AG10803 (cell line): ENCODE data around the gene ZSCAN23.
A peak's percentile ranks its signal among the peaks of the same experiment; 100 is the strongest.
"Not testable (repeated sequence)": the region's sequence is repeated elsewhere in the genome, so short reads cannot be mapped to it uniquely, and the experiment has no call there.

ENCODE experiments used
- DNase-seq: peaks from one replicate; pipeline ENCODE4 v3.0.0; 2010; ENCODE audit warnings: low read depth
- H3K4me3 ChIP-seq: 2 replicates; pipeline ENCODE4 v1.5.1; 2011; ENCODE audit warnings: mild to moderate bottlenecking, low read length, control low read depth
- TF ChIP-seq, protein P1 (sequence below): conservative IDR thresholded peaks from 2 replicates; pipeline ENCODE4 v1.5.1; 2011; ENCODE audit warnings: mild to moderate bottlenecking, low read length, control low read depth, inconsistent platforms

The ZSCAN23 gene

DNA sequence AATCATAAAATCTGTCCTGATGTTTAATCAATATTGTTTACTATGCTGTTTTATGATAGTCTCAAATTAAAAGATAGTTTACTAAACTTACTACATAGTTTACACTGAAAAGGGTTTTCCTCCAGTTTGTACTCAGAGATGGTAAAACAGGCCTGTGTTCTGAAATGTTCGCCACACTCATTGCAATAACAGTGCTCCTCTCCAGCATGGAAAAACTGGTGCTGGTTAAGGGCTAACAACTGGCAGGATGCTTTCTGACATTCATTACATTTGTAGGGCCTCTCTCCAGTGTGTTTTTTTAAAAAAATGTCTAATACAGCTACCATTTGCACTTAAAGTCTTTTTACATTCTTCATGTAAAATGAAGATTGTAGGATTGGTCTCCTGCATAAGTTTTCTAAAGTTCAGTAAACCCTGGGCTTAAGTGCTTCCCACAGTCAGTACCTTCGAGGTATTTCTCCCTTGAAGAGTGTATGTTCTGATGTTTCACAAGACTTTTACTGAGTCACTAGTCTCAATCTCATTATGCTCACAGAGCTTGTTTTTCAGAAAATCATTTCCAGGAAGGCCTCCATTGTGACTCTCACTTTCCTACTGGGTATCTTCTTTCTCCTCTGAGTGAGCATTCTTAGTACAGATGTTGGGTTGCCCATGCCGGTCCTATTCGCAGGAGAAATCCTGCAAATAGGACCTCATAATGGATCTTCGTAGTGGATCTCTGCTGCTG, 35.1 kb downstream of the ZSCAN23 start:
- H3K4me3 ChIP-seq = no peak overlapping the region
- DNase-seq = no peak
- TF ChIP-seq, protein P1, sequence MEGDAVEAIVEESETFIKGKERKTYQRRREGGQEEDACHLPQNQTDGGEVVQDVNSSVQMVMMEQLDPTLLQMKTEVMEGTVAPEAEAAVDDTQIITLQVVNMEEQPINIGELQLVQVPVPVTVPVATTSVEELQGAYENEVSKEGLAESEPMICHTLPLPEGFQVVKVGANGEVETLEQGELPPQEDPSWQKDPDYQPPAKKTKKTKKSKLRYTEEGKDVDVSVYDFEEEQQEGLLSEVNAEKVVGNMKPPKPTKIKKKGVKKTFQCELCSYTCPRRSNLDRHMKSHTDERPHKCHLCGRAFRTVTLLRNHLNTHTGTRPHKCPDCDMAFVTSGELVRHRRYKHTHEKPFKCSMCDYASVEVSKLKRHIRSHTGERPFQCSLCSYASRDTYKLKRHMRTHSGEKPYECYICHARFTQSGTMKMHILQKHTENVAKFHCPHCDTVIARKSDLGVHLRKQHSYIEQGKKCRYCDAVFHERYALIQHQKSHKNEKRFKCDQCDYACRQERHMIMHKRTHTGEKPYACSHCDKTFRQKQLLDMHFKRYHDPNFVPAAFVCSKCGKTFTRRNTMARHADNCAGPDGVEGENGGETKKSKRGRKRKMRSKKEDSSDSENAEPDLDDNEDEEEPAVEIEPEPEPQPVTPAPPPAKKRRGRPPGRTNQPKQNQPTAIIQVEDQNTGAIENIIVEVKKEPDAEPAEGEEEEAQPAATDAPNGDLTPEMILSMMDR = no peak

DNA sequence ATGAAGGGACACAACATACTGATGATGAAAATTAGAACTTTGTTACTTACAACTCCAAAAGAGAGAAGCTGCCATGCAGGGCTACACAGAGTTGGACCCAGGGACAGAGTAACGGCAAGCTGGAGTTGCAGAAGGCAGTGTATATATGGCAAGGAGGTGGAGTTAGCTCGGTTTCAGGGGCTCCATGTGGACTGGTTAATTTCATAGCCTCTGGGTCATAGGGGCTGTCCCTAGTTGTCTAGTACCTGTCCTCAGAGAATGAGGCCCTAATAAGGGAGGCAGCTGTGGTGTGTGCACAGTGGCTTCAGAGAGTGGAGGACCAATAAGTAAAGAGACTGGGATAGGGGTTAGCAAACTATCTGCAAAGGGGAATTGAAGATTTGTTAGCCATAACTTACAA, 35.9 kb downstream of the ZSCAN23 start:
- no peak overlapping the region for H3K4me3 ChIP-seq
- TF ChIP-seq, protein P1 = no peak
- DNase-seq = no peak

DNA sequence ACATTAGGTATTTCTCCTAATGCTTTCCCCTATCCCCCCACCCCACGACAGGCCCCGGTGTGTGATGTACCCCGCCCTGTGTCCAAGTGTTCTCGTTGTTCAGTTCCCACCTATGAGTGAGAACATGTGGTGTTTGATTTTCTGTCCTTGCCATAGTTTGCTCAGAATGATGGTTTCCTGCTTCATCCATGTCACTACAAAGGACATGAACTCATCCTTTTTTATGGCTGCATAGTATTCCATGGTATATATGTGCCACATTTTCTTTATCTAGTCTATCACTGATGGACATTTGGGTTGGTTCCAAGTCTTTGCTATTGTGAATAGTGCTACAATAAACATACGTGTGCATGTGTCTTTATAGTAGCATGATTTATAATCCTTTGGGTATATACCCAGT, 39.4 kb downstream of the ZSCAN23 start:
- not testable (repeated sequence) for DNase-seq, H3K4me3 ChIP-seq

DNA sequence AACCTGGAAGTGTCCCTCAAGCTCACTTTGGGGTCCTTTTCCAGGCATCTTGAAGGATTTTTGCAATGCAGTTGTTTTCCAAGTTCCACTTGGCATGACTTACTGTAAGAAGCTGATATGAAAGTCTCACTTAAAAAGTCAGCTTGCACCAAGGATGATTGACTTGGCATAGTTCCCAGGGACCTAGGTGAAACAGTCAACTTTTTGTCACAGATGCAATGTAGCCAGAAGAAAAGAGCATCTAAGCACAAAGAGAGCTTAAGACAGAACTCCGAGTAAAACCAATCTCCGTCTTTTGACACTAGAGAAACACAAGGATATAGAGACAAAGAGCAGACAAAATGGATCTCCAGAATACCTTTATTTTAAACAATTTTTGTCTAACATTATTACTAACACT, 41.1 kb downstream of the ZSCAN23 start:
- DNase-seq = no peak
- no peak overlapping the region for H3K4me3 ChIP-seq
- TF ChIP-seq, protein P1 = no peak

DNA sequence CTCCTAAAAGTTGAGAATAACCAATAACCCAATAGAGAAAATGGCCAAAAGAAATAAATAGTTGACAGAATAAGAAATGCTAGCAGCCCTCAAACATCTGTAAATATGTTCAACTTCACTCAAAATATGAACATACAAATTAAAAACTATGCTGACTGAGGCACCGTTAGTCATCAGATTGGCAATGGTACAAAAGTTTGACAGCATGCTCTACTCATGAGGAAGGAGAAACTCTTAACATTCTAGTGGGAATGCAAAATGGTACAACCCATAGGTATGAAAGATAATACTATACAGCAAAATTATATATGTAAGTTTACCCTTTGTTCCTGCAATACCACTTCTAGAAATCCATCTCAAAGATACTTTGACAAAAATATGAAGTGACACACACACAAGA, 42.1 kb downstream of the ZSCAN23 start:
- DNase-seq = no peak
- TF ChIP-seq, protein P1 = no peak
- H3K4me3 ChIP-seq = no peak overlapping the region

DNA sequence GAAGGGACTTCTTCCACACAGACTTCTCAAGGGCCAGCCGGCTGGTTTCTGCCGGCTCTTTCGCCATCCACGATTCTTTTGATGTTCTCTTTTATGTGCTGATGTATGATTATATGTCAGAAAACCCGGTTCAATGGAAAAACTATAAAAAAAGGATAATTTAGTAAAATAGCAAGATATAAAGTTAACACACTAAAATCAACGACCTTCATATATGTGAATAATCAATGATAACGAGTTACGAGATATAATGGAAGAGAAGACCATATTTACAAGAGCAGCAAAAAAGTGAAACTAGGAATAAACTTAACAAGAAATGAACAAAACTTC, 43.2 kb downstream of the ZSCAN23 start:
- TF ChIP-seq, protein P1 = no peak
- H3K4me3 ChIP-seq = peak overlapping the region; percentile 93
- DNase-seq = no peak

DNA sequence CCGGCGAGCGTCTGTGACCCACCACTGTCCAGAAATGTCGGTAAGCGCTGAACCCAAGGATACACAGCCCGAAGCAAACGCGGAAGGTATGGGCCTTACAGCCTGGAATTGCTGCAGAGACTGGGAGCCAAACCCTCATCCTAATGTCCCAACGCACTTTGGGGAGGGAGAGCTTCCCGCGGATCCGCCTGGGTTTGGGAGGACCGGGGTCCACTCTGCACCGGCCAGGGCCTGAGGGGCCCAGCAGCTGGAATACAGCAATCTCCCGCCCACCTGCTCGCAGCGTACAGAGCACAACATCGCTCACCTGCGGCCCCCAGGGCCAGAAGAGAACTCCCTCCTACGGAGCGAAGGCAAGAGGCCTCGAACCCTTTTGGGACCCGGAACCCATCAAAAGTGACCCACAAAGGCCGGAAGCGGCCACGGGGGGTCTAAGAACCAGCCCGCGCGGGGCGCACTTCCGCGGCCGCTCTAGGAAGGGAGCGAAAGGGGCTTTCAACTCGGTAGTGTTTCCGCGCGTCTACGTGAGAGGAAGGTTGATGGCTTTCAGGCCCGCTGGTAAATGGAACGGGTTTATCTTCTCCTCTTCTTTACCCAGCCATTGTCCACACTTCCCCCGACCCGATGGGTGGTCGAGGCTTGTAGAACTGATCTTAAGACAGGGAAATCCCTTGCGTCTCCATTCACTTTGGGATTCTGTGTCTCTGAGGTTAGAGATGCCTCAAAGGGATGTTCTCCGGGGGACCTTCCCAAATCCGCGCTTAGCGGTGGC, 43.8 kb downstream of the ZSCAN23 start, which contains the start of gene ZSCAN12:
Gene ZSCAN12 (minus strand): TSS at position 398 of the 772 bp plus-strand sequence. CDS start 1,342 bp downstream, outside the sequence.
- peak within 1 kb of the TSS; percentile 93 for H3K4me3 ChIP-seq
- peak; percentile 87 for DNase-seq
- TF ChIP-seq, protein P1 = peak; percentile 57
